HepG2 (cell line): ENCODE measurements around the gene FSCN2. TPM values are rescaled to one million over a fixed set of nuclear protein-coding genes. Genes with fewer than 3 reads are reported as not detected.

ENCODE experiments used
- DBP ChIP-seq: sonication (generic); formaldehyde crosslinking; IDR thresholded peaks from 2 replicates; pipeline ENCODE4 v1.4.0; 2020; ENCODE audit warnings: missing genetic modification reagents; ENCODE audit errors: not compliant biosample characterization
- HOXA3 ChIP-seq: sonication (generic); formaldehyde crosslinking; IDR thresholded peaks from 2 replicates; pipeline ENCODE4 v1.5.0; 2020; ENCODE audit warnings: missing genetic modification reagents
- KDM5A ChIP-seq: fragments of 200-600 bp; sonication (generic); IDR thresholded peaks from 2 replicates; pipeline ENCODE4 v1.7.0; 2018; ENCODE audit warnings: antibody characterized with exemption, mild to moderate bottlenecking, low read length, borderline replicate concordance
- MIER3 ChIP-seq: IDR thresholded peaks from 2 replicates; pipeline ENCODE4 v1.6.1; 2016; ENCODE audit warnings: missing compliant biosample characterization, borderline replicate concordance
- NKX3-1 ChIP-seq: sonication (generic); formaldehyde crosslinking; IDR thresholded peaks from 2 replicates; pipeline ENCODE4 v1.5.0; 2020; ENCODE audit warnings: missing genetic modification reagents
- PHB2 ChIP-seq: fragments of 450-650 bp; IDR thresholded peaks from 2 replicates; pipeline ENCODE4 v1.6.1; 2018; ENCODE audit not compliant: partially characterized antibody
- SP140L ChIP-seq: sonication (generic); formaldehyde crosslinking; IDR thresholded peaks from 2 replicates; pipeline ENCODE4 v1.4.0; 2020; ENCODE audit warnings: missing genetic modification reagents, borderline replicate concordance
- SP4 ChIP-seq: sonication (generic); formaldehyde crosslinking; IDR thresholded peaks from 2 replicates; pipeline ENCODE4 v1.8.1; 2023; ENCODE audit warnings: mild to moderate bottlenecking, missing genetic modification reagents
- TMF1 ChIP-seq: sonication (generic); formaldehyde crosslinking; IDR thresholded peaks from 2 replicates; pipeline ENCODE4 v1.8.1; 2022; ENCODE audit warnings: low read depth, missing genetic modification reagents
- ZBTB25 ChIP-seq: IDR thresholded peaks from 2 replicates; pipeline ENCODE4 v1.6.1; 2018; ENCODE audit warnings: missing genetic modification reagents
- ZBTB26 ChIP-seq: IDR thresholded peaks from 2 replicates; pipeline ENCODE4 v1.6.1; 2016; ENCODE audit warnings: missing compliant biosample characterization, missing genetic modification reagents, borderline replicate concordance
- ZBTB37 ChIP-seq: sonication (generic); formaldehyde crosslinking; IDR thresholded peaks from 2 replicates; pipeline ENCODE4 v1.4.0; 2020; ENCODE audit warnings: mild to moderate bottlenecking, missing genetic modification reagents
- ZBTB38 ChIP-seq: sonication (generic); formaldehyde crosslinking; IDR thresholded peaks from 2 replicates; pipeline ENCODE4 v1.5.1; 2020; ENCODE audit warnings: mild to moderate bottlenecking, missing genetic modification reagents
- ZFX ChIP-seq: sonication (generic); formaldehyde crosslinking; IDR thresholded peaks from 2 replicates; pipeline ENCODE4 v1.4.0; 2020; ENCODE audit warnings: mild to moderate bottlenecking, low read depth, missing genetic modification reagents, moderate library complexity
- ZNF207 ChIP-seq: fragments of 450-650 bp; IDR thresholded peaks from 2 replicates; pipeline ENCODE4 v1.6.1; 2016; ENCODE audit warnings: antibody characterized with exemption, borderline replicate concordance
- ZNF510 ChIP-seq: sonication (generic); formaldehyde crosslinking; IDR thresholded peaks from 2 replicates; pipeline ENCODE4 v1.4.0; 2020; ENCODE audit warnings: low read depth, mild to moderate bottlenecking, missing genetic modification reagents
- ZNF558 ChIP-seq: sonication (generic); formaldehyde crosslinking; IDR thresholded peaks from 2 replicates; pipeline ENCODE4 v1.9.0; 2022; ENCODE audit warnings: mild to moderate bottlenecking, missing genetic modification reagents, borderline replicate concordance
- ZNF644 ChIP-seq: IDR thresholded peaks from 2 replicates; pipeline ENCODE4 v1.6.1; 2016; ENCODE audit warnings: low read depth
- ZNF687 ChIP-seq: sonication (generic); formaldehyde crosslinking; IDR thresholded peaks from 2 replicates; pipeline ENCODE4 v1.5.1; 2020; ENCODE audit warnings: mild to moderate bottlenecking, missing genetic modification reagents, moderate library complexity
- polyA plus RNA-seq, 8 experiments: library from polyadenylated mRNA; depleted of rRNA in 3 of 8; stranded (reverse) in 7 of 8; unstranded in 1 of 8; fragments of >200 nt; fragmentation: Illumina TruSeq in 4 of 8; extraction: Trizol in 4 of 8; gene quantifications; 2 replicates each; pipeline versions ENCODE4 v1.2.1 to v1.2.3, GENCODE V29; 2011 to 2016; ENCODE audit warnings: low read depth in 4 of 8, missing spikeins in 1 of 8, mixed read lengths in 1 of 8; ENCODE audit not compliant: insufficient read depth in 1 of 8
- total RNA-seq, 5 experiments: library from RNA; depleted of rRNA; stranded (reverse); fragments of >200 nt; fragmentation: Illumina TruSeq; extraction: Trizol; gene quantifications; 2 replicates each; pipeline ENCODE4 v1.2.3, GENCODE V29; 2016; ENCODE audit warnings: low read depth in 1 of 5

The FSCN2 gene
- total and polyA plus RNA-seq, 2 of the 13 experiments (the other 11 are each of a cell fraction or from before 2014, with no cell fraction given): 0.09 TPM; not detected in 1

DNA sequence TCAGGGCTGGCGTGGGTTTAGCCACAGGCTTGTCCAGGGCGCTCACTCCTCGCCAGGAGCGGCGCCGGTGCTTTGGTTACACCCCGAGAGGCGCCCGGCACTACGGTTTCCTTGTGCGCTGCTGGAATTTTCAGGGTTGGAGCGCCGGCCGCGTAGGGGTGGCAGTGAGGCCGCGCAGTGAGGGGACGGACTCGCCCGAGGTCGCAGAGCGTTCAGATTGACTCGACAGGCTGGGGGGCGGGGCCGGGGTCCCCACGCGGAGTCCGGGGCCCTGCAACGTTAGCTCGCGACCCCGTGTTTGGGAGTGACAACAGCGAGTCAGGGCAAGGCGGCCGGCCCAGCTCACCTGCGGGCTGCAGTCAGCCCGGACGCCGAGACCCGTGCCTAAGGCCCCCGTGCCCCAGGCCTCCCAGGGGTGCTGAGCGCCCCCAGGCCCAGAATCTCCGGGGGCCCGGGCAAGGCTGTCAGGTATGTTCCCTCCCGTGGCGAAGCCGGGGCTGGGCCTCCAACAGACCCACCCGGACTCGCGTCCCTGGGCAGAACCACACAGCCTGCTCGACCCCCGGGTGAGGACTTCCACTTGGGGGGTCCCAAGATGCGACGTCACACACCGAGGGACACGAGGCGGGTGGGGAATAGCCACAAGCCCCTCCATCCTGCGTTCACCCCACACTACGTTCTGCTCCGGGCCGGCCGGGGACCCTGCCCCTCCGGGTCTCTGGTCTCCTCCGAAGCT lies 14.3 kb upstream of the FSCN2 start (continued):
- no peak for TF ChIP-seq ZNF207
- peak; percentile 44 for TF ChIP-seq DBP
- TF ChIP-seq ZBTB38: 0 out of 2 replicates have a peak, but pooled peaks have one; percentile 19
- TF ChIP-seq KDM5A: no peak
- 0 out of 2 replicates have a peak, but pooled peaks have one; percentile 17 for TF ChIP-seq SP4 (CRISPR knock-in tag)
- TF ChIP-seq ZBTB26 (CRISPR knock-in tag): no peak; the same call in 1 of the 2 replicates
- peak; percentile 71 for TF ChIP-seq ZFX (CRISPR knock-in tag)
- TF ChIP-seq PHB2: no peak
- TF ChIP-seq SP140L: no peak
- TF ChIP-seq ZBTB37 (CRISPR knock-in tag): peak; percentile 2; the same call in 1 of the 2 replicates
- no peak for TF ChIP-seq MIER3 (CRISPR knock-in tag)
- TF ChIP-seq ZNF558 (CRISPR knock-in tag): no peak; the same call in 1 of the 2 replicates
- peak; percentile 63; the same call in 1 of the 2 replicates for TF ChIP-seq ZBTB25 (CRISPR knock-in tag)
- TF ChIP-seq NKX3-1: no peak
- peak; percentile 35; the same call in 1 of the 2 replicates for TF ChIP-seq TMF1 (CRISPR knock-in tag)
- TF ChIP-seq ZNF687: peak; percentile 81
- no peak for TF ChIP-seq ZNF644 (CRISPR knock-in tag)
- no peak for TF ChIP-seq ZNF510
- peak; percentile 14; the same call in 1 of the 2 replicates for TF ChIP-seq HOXA3 (CRISPR knock-in tag)
